GM12878 (cell line): ENCODE data around the gene ASB7. TPM values are rescaled to one million over a fixed set of nuclear protein-coding genes. Genes with fewer than 3 reads are reported as not detected.

Experiments
- ATAC-seq: fragments of 200-7000 bp; cut with Tn5 transposase; 3 replicates; pipeline ENCODE4 v1.9.1; 2020; ENCODE audit warnings: mild to moderate bottlenecking, moderate library complexity
- BruUV-seq: library from RNA; stranded (reverse); fragments of 400-500 nt; replicated peaks from 2 replicates; lab custom pipeline; 2021; lab: Mats Ljungman, UMichigan
- CTCF ChIA-PET: fragments of 300-600 bp; sonication (Branson Sonifier 250); formaldehyde crosslinking; extraction: SDS; loops from one replicate; lab custom pipeline; 2021; ENCODE audit warnings: inconsistent platforms; lab: Yijun Ruan, JAX
- POLR2A ChIA-PET: fragments of 350-600 bp; formaldehyde crosslinking; extraction: SDS; loops from one replicate; lab custom pipeline; 2021; ENCODE audit warnings: inconsistent platforms; lab: Charles Lee
- RAD21 ChIA-PET: fragments of 300-600 bp; sonication (Branson Sonifier 250); formaldehyde crosslinking; loops from one replicate; lab custom pipeline; 2023; ENCODE audit warnings: antibody characterized with exemption; ENCODE audit not compliant: unreplicated experiment; lab: Charles Lee
- SMC1A ChIA-PET: fragments of 300-600 bp; sonication (Branson Sonifier 250); formaldehyde crosslinking; loops from one replicate; lab custom pipeline; 2023; ENCODE audit not compliant: unreplicated experiment, uncharacterized antibody; lab: Charles Lee
- DNase-seq: peaks from one replicate; pipeline ENCODE4 v3.0.0-alpha.2; 2011; ENCODE audit warnings: low read depth, low spot score
- FAIRE-seq: peaks from 3 replicates; lab custom pipeline; 2011; peaks lifted over from hg19 to GRCh38; lab: Jason Lieb, UNC
- H2AFZ ChIP-seq: 2 replicates; pipeline ENCODE4 v1.6.0; 2011; ENCODE audit warnings: low read depth, low read length, control low read depth; ENCODE audit not compliant: control insufficient read depth
- H3K27ac ChIP-seq: 2 replicates; pipeline ENCODE4 v1.5.1; 2011; ENCODE audit warnings: control low read depth; ENCODE audit not compliant: control insufficient read depth, insufficient read depth
- H3K27me3 ChIP-seq, 2 experiments: replicated peaks in 1 of 2; 2 replicates each; pipeline versions ENCODE4 v1.6.0 to v1.6.1; 2011; ENCODE audit warnings: low read length in 1 of 2; ENCODE audit not compliant: control insufficient read depth in 2 of 2, insufficient read depth in 2 of 2
- H3K36me3 ChIP-seq, 2 experiments: 2 replicates each; pipeline ENCODE4 v1.5.1; 2011; ENCODE audit warnings: low read length in 1 of 2; ENCODE audit not compliant: control insufficient read depth in 2 of 2, insufficient read depth in 2 of 2
- H3K4me1 ChIP-seq: 2 replicates; pipeline ENCODE4 v1.6.1; 2011; ENCODE audit warnings: mild to moderate bottlenecking, low read length, moderate library complexity, mixed read lengths; ENCODE audit not compliant: control insufficient read depth, insufficient read depth
- H3K4me2 ChIP-seq: 2 replicates; pipeline ENCODE4 v1.6.0; 2011; ENCODE audit warnings: control low read depth; ENCODE audit not compliant: control insufficient read depth, insufficient read depth
- H3K4me3 ChIP-seq: fragments of 200-600 bp; sonication (generic); 2 replicates; pipeline ENCODE4 v1.5.1; 2016
- H3K79me2 ChIP-seq: 2 replicates; pipeline ENCODE4 v1.6.0; 2011; ENCODE audit warnings: low read length; ENCODE audit not compliant: control insufficient read depth, insufficient read depth
- H3K9ac ChIP-seq: 2 replicates; pipeline ENCODE4 v1.8.0; 2011; ENCODE audit warnings: low read length, control low read depth, mixed read lengths; ENCODE audit not compliant: control insufficient read depth, insufficient read depth
- H3K9me3 ChIP-seq: replicated peaks from 3 replicates; pipeline ENCODE4 v1.5.1; 2011; ENCODE audit warnings: mild to moderate bottlenecking, low read length; ENCODE audit not compliant: control insufficient read depth, insufficient read depth
- H4K20me1 ChIP-seq: 2 replicates; pipeline ENCODE4 v1.6.0; 2011; ENCODE audit not compliant: control insufficient read depth, insufficient read depth
- ATF7 ChIP-seq: fragments of 450-650 bp; IDR thresholded peaks from 2 replicates; pipeline ENCODE4 v1.6.1; 2016; ENCODE audit warnings: low read depth, mild to moderate bottlenecking
- BCLAF1 ChIP-seq: fragments of 450-650 bp; IDR thresholded peaks from 2 replicates; pipeline ENCODE4 v1.6.1; 2017; ENCODE audit warnings: antibody characterized with exemption, mild to moderate bottlenecking, moderate library complexity
- CREB1 ChIP-seq: IDR thresholded peaks from 2 replicates; pipeline ENCODE4 v1.6.1; 2012; ENCODE audit warnings: low read depth, mild to moderate bottlenecking, inconsistent platforms
- IKZF2 ChIP-seq, 2 experiments: fragments of 450-650 bp; IDR thresholded peaks; 2 replicates each; pipeline ENCODE4 v1.6.1; 2017; ENCODE audit warnings: mild to moderate bottlenecking in 2 of 2, moderate library complexity in 2 of 2
- KAT2A ChIP-seq: conservative IDR thresholded peaks from 2 replicates; pipeline ENCODE4 v1.6.1; 2011; ENCODE audit warnings: low read depth, low read length; ENCODE audit not compliant: control insufficient read depth
- LARP7 ChIP-seq: fragments of 450-650 bp; IDR thresholded peaks from 2 replicates; pipeline ENCODE4 v1.6.1; 2017; ENCODE audit warnings: mild to moderate bottlenecking
- MTA3 ChIP-seq: IDR thresholded peaks from 2 replicates; pipeline ENCODE4 v1.6.1; 2012; ENCODE audit warnings: low read length, inconsistent platforms, borderline replicate concordance
- MXI1 ChIP-seq: fragments of 150-350 bp; IDR thresholded peaks from 2 replicates; pipeline ENCODE4 v1.6.1; 2011; ENCODE audit warnings: low read depth, mild to moderate bottlenecking, inconsistent platforms, low read length, improper control_type of control experiment
- NKRF ChIP-seq: fragments of 450-650 bp; conservative IDR thresholded peaks from 2 replicates; pipeline ENCODE4 v1.6.1; 2017; ENCODE audit warnings: mild to moderate bottlenecking, moderate library complexity
- PAX8 ChIP-seq: fragments of 450-650 bp; IDR thresholded peaks from 2 replicates; pipeline ENCODE4 v1.6.1; 2017; ENCODE audit warnings: mild to moderate bottlenecking, moderate library complexity
- PML ChIP-seq: IDR thresholded peaks from 2 replicates; pipeline ENCODE4 v1.6.1; 2012; ENCODE audit warnings: low read length, inconsistent platforms
- POLR2AphosphoS5 ChIP-seq: IDR thresholded peaks from 2 replicates; pipeline ENCODE4 v1.6.1; 2011; ENCODE audit warnings: mild to moderate bottlenecking, low read length, inconsistent platforms
- SPI1 ChIP-seq: IDR thresholded peaks from 2 replicates; pipeline ENCODE4 v1.6.1; 2011; ENCODE audit warnings: low read depth, mild to moderate bottlenecking, low read length, moderate library complexity, borderline replicate concordance; ENCODE audit not compliant: insufficient read depth
- TARDBP ChIP-seq: IDR thresholded peaks from 2 replicates; pipeline ENCODE4 v1.6.1; 2016; ENCODE audit warnings: borderline replicate concordance
- ZBTB11 ChIP-seq: fragments of 450-650 bp; formaldehyde crosslinking; IDR thresholded peaks from 2 replicates; pipeline ENCODE4 v1.5.0; 2022; ENCODE audit warnings: mild to moderate bottlenecking, missing genetic modification characterization
- ZNF24 ChIP-seq: fragments of 450-650 bp; IDR thresholded peaks from 2 replicates; pipeline ENCODE4 v1.6.1; 2017; ENCODE audit warnings: antibody characterized with exemption, mild to moderate bottlenecking
- WGBS: methylation state at CpG from one replicate; pipeline ENCODE4 v1.1.6; 2016; ENCODE audit warnings: low lambda C conversion rate; ENCODE audit not compliant: insufficient replicate concordance, insufficient coverage; ENCODE audit errors: missing lambda C conversion rate; 5-methylcytosine and 5-hydroxymethylcytosine counted together
- in situ Hi-C: fragments of 300-500 bp; cut with MboI; formaldehyde crosslinking; loops from 9 replicates; pipeline ENCODE4 v1.14.3; 2018; ENCODE audit warnings: mixed read lengths
- intact Hi-C: fragments of 100-400 bp; cut with micrococcal nuclease; formaldehyde crosslinking; loops from one replicate; pipeline ENCODE4 v1.14.2; 2022; ENCODE audit not compliant: unreplicated experiment
- polyA plus RNA-seq, 11 experiments: library from polyadenylated mRNA; depleted of rRNA in 4 of 11; unstranded in 6 of 11; stranded (reverse) in 5 of 11; fragments of >200 nt; fragmentation: Nextera tagmentation in 4 of 11; fragmentation: Illumina TruSeq in 1 of 11; extraction: Ambion mirVana in 4 of 11; extraction: Trizol in 1 of 11; gene quantifications; 1 replicate in 1 of 11; 2 replicates in 10 of 11; pipeline versions ENCODE4 v1.2.1 to v1.2.3, GENCODE V29; 2011 to 2016; ENCODE audit warnings: inconsistent platforms in 2 of 11, missing spikeins in 2 of 11, low read depth in 1 of 11
- total RNA-seq, 4 experiments: library from RNA; depleted of rRNA in 3 of 4; stranded (reverse); fragments of >200 nt in 3 of 4; fragmentation: Illumina TruSeq in 1 of 4; extraction: Trizol in 1 of 4; gene quantifications; 2 replicates each; pipeline versions ENCODE4 v1.2.1 to v1.2.3, GENCODE V29; 2013 to 2021

ASB7 gene
- total and polyA plus RNA-seq, 10 of the 15 experiments (the other 5 are each of a cell fraction or from before 2014, with no cell fraction given), result 2.7 to 13.9 (median 8.6) TPM

- in situ Hi-C loops, result loop anchor here (25.0 kb wide), 1 partner anchor 1341 kb away; the partner anchor contains the start of gene LRRC28
- intact Hi-C loops, result loop anchor here (2.0 to 5.0 kb wide), 2 partner anchors 692 to 1049 kb away; partner anchors contain the start of genes SNRPA1 and TM2D3
- CTCF ChIA-PET, result interaction anchor here (0.6 to 1.1 kb wide), 4 partner anchors 26 to 406 kb away, joined by 4 read pairs; no protein-coding TSS in a partner anchor
- ATAC-seq, result peak; percentile 78
- Histone ChIP-seq H4K20me1 (no peaks in the 10 kb centered on the region), H2AFZ (peak overlapping the region; percentile 78), H3K4me1 (peaks cover 10% of the 10 kb centered on the region), H3K36me3 (peaks cover 0 to 5% of the 10 kb centered on the region in 2 experiments; a peak in 3 of 4 replicates), H3K79me2 (peaks cover 67% of the 10 kb centered on the region), H3K9me3 (no peaks in the 10 kb centered on the region), H3K4me3 (peak overlapping the region; percentile 99), H3K4me2 (peak overlapping the region; percentile 85), H3K9ac (peak overlapping the region; percentile 75), H3K27me3 (no peaks in the 10 kb centered on the region), H3K27ac (peak overlapping the region; percentile 73)
- RAD21 ChIA-PET, result interaction anchor here (0.9 to 1.5 kb wide), 3 partner anchors 24 to 405 kb away, joined by 3 to 5 read pairs (median 5); partner anchors contain the start of gene LRRK1
- DNase-seq, result peak; percentile 31
- FAIRE-seq, result peak; percentile 84
- SMC1A ChIA-PET, result interaction anchor here (1.4 to 1.6 kb wide), 2 partner anchors 11 to 405 kb away, joined by 3 to 6 read pairs; no protein-coding TSS in a partner anchor
- no TSS peak for BruUV-seq
- WGBS, result under 1% methylated on average over 16 of the region's 16 CpGs
- POLR2A ChIA-PET, result no interaction called here
- TF ChIP-seq MTA3, result no peak
- TF ChIP-seq ATF7, result no peak
- 0 out of 2 replicates have a peak, but pooled peaks have one; percentile 8 for TF ChIP-seq LARP7
- TF ChIP-seq MXI1, result no peak
- no peak for TF ChIP-seq PML
- 0 out of 4 replicates have a peak, but pooled peaks have one; percentile 43 to 45 for TF ChIP-seq IKZF2 (IDR thresholded peaks at IDR 0.05)
- 0 out of 2 replicates have a peak, but pooled peaks have one; percentile 17 for TF ChIP-seq CREB1
- no peak for TF ChIP-seq ZBTB11
- TF ChIP-seq BCLAF1, result no peak
- no peak for TF ChIP-seq TARDBP
- no peak for TF ChIP-seq KAT2A
- peak; percentile 64; the same call in 1 of the 2 replicates for TF ChIP-seq POLR2AphosphoS5
- 0 out of 2 replicates have a peak, but pooled peaks have one; percentile 50 for TF ChIP-seq NKRF
- TF ChIP-seq SPI1, result peak; percentile 34; the same call in 1 of the 2 replicates
- TF ChIP-seq ZNF24, result no peak
- no peak for TF ChIP-seq PAX8
These were observed 519 bp downstream of the ASB7 start for GRCh38 chr15:100602823-100603393.
